GM12878 (cell line): ENCODE results near the gene TMED6. TPM values are rescaled to one million over a fixed set of nuclear protein-coding genes. Genes with fewer than 3 reads are reported as not detected.

Source experiments
- BACH1 ChIP-seq: fragments of 450-650 bp; IDR thresholded peaks from 2 replicates; pipeline ENCODE4 v1.6.1; 2017; ENCODE audit warnings: mild to moderate bottlenecking, borderline replicate concordance
- BMI1 ChIP-seq: fragments of 450-650 bp; IDR thresholded peaks from 2 replicates; pipeline ENCODE4 v1.6.1; 2016; ENCODE audit warnings: mild to moderate bottlenecking, moderate library complexity, borderline replicate concordance
- CBX3 ChIP-seq: fragments of 200-600 bp; sonication (generic); IDR thresholded peaks from 2 replicates; pipeline ENCODE4 v1.6.1; 2016; ENCODE audit warnings: low read depth, borderline replicate concordance
- CEBPB ChIP-seq, 2 experiments: fragments of 150-350 bp in 1 of 2; IDR thresholded peaks; 2 replicates each; pipeline ENCODE4 v1.6.1; 2012 to 2014; ENCODE audit warnings: low read depth in 2 of 2, low read length in 2 of 2, borderline replicate concordance in 1 of 2, inconsistent platforms in 1 of 2
- EZH2 ChIP-seq: IDR thresholded peaks from 2 replicates; pipeline ENCODE4 v1.6.1; 2012; ENCODE audit warnings: low read depth, mild to moderate bottlenecking, control low read depth, inconsistent platforms, low read length, borderline replicate concordance; ENCODE audit not compliant: control insufficient read depth
- GATAD2B ChIP-seq: fragments of 450-650 bp; conservative IDR thresholded peaks from 2 replicates; pipeline ENCODE4 v1.6.1; 2017; ENCODE audit warnings: low read depth, mild to moderate bottlenecking, moderate library complexity
- IKZF1 ChIP-seq: fragments of 450-650 bp; conservative IDR thresholded peaks from 2 replicates; pipeline ENCODE4 v1.6.1; 2017; ENCODE audit warnings: antibody characterized with exemption, mild to moderate bottlenecking
- MEF2B ChIP-seq: fragments of 450-650 bp; IDR thresholded peaks from 2 replicates; pipeline ENCODE4 v1.6.1; 2018; ENCODE audit warnings: mild to moderate bottlenecking, moderate library complexity; ENCODE audit not compliant: partially characterized antibody, poor library complexity, severe bottlenecking
- NFYB ChIP-seq: IDR thresholded peaks from 2 replicates; pipeline ENCODE4 v1.6.1; 2011; ENCODE audit warnings: low read depth, mild to moderate bottlenecking, low read length, improper control_type of control experiment, moderate library complexity; ENCODE audit not compliant: insufficient read depth
- NR2F1 ChIP-seq: fragments of 450-650 bp; conservative IDR thresholded peaks from 2 replicates; pipeline ENCODE4 v1.6.1; 2017; ENCODE audit warnings: mild to moderate bottlenecking
- PML ChIP-seq: IDR thresholded peaks from 2 replicates; pipeline ENCODE4 v1.6.1; 2012; ENCODE audit warnings: low read length, inconsistent platforms
- POLR2AphosphoS2 ChIP-seq: IDR thresholded peaks from 2 replicates; pipeline ENCODE4 v1.6.1; 2011; ENCODE audit warnings: low read depth, mild to moderate bottlenecking, low read length, improper control_type of control experiment, moderate library complexity
- POLR2AphosphoS5 ChIP-seq: IDR thresholded peaks from 2 replicates; pipeline ENCODE4 v1.6.1; 2011; ENCODE audit warnings: mild to moderate bottlenecking, low read length, inconsistent platforms
- SUPT20H ChIP-seq: IDR thresholded peaks from 2 replicates; pipeline ENCODE4 v1.6.1; 2011; ENCODE audit warnings: low read depth, mild to moderate bottlenecking, low read length, moderate library complexity, borderline replicate concordance; ENCODE audit not compliant: control insufficient read depth
- TARDBP ChIP-seq: IDR thresholded peaks from 2 replicates; pipeline ENCODE4 v1.6.1; 2016; ENCODE audit warnings: borderline replicate concordance
- TCF7 ChIP-seq: IDR thresholded peaks from 2 replicates; pipeline ENCODE4 v1.6.1; 2014; ENCODE audit warnings: antibody characterized with exemption, borderline replicate concordance
- ZNF217 ChIP-seq: fragments of 450-650 bp; IDR thresholded peaks from 2 replicates; pipeline ENCODE4 v1.6.1; 2017; ENCODE audit warnings: antibody characterized with exemption, mild to moderate bottlenecking
- ZNF24 ChIP-seq: fragments of 450-650 bp; IDR thresholded peaks from 2 replicates; pipeline ENCODE4 v1.6.1; 2017; ENCODE audit warnings: antibody characterized with exemption, mild to moderate bottlenecking
- polyA plus RNA-seq, 11 experiments: library from polyadenylated mRNA; depleted of rRNA in 4 of 11; unstranded in 6 of 11; stranded (reverse) in 5 of 11; fragments of >200 nt; fragmentation: Nextera tagmentation in 4 of 11; fragmentation: Illumina TruSeq in 1 of 11; extraction: Ambion mirVana in 4 of 11; extraction: Trizol in 1 of 11; gene quantifications; 1 replicate in 1 of 11; 2 replicates in 10 of 11; pipeline versions ENCODE4 v1.2.1 to v1.2.3, GENCODE V29; 2011 to 2016; ENCODE audit warnings: inconsistent platforms in 2 of 11, missing spikeins in 2 of 11, low read depth in 1 of 11
- total RNA-seq, 4 experiments: library from RNA; depleted of rRNA in 3 of 4; stranded (reverse); fragments of >200 nt in 3 of 4; fragmentation: Illumina TruSeq in 1 of 4; extraction: Trizol in 1 of 4; gene quantifications; 2 replicates each; pipeline versions ENCODE4 v1.2.1 to v1.2.3, GENCODE V29; 2013 to 2021
- TF ChIP-seq, protein P1 (sequence below): fragments of 450-650 bp; IDR thresholded peaks from 2 replicates; pipeline ENCODE4 v1.6.1; 2017; ENCODE audit warnings: low read depth, mild to moderate bottlenecking, moderate library complexity
- TF ChIP-seq, protein P2 (sequence below): IDR thresholded peaks from 2 replicates; pipeline ENCODE4 v1.6.1; 2012; ENCODE audit warnings: mild to moderate bottlenecking, low read depth, low read length
- TF ChIP-seq, protein P3 (sequence below): fragments of 450-650 bp; IDR thresholded peaks from 2 replicates; pipeline ENCODE4 v1.6.1; 2017; ENCODE audit warnings: mild to moderate bottlenecking, moderate library complexity

The TMED6 gene
- total and polyA plus RNA-seq, 10 of the 15 experiments (the other 5 are each of a cell fraction or from before 2014, with no cell fraction given): 0.27 to 1.7 (median 0.78) TPM

DNA sequence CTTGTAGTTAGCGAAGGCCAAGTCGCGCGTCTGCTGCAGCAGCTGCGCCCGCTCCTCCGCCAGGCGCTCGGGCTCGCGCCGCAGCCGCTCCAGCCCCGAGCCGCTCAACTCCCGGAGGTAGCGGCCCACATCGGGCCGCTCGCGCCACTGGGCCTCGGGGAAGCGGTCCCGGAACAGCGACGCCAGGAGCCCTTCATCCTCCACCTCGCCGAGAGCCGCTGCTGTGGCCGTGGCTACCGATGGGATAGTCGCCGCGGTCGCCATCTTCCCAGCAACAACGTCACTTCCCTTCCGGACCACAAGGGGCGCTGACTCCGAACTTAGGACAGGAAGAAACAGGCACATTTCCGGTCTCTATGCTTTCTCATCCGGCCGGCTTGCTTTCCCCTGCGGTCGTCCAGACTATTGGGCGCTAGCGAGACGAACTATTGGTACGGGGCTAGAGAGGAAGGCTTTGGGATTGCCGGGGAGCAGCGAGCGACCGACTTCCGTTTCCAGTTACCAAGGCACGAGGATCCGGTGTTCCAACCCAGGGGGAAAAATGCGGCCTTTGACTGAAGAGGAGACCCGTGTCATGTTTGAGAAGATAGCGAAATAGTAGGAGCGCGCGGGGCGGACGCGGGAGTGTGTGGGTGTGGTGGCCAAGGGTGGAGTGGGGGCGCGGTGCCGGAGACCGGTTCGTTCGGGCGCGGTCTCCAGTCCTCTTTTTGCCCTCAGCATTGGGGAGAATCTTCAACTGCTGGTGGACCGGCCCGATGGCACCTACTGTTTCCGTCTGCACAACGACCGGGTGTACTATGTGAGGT, 12.1 kb downstream of the TMED6 start, which contains the start of the genes COG8 and NIP7 (continued):
- TF ChIP-seq EZH2: no peak
- peak; percentile 58; the same call in 1 of the 2 replicates for TF ChIP-seq POLR2AphosphoS2
- peak; percentile 11 for TF ChIP-seq MEF2B
- TF ChIP-seq CBX3: no peak
- TF ChIP-seq, protein P1, sequence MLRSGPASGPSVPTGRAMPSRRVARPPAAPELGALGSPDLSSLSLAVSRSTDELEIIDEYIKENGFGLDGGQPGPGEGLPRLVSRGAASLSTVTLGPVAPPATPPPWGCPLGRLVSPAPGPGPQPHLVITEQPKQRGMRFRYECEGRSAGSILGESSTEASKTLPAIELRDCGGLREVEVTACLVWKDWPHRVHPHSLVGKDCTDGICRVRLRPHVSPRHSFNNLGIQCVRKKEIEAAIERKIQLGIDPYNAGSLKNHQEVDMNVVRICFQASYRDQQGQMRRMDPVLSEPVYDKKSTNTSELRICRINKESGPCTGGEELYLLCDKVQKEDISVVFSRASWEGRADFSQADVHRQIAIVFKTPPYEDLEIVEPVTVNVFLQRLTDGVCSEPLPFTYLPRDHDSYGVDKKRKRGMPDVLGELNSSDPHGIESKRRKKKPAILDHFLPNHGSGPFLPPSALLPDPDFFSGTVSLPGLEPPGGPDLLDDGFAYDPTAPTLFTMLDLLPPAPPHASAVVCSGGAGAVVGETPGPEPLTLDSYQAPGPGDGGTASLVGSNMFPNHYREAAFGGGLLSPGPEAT: peak; percentile 87
- TF ChIP-seq CEBPB (IDR thresholded peaks at IDR 0.05; ENCODE audit: borderline replicate concordance in 1 of 2, low read depth in 2 of 2, low read length in 2 of 2): no peak
- peak; percentile 86 for TF ChIP-seq TARDBP
- TF ChIP-seq NFYB: peak; percentile 78
- TF ChIP-seq BACH1: no peak
- peak; percentile 90; the same call in 1 of the 2 replicates for TF ChIP-seq POLR2AphosphoS5
- TF ChIP-seq ZNF217: no peak
- TF ChIP-seq SUPT20H: no peak
- TF ChIP-seq ZNF24: 0 out of 2 replicates have a peak, but pooled peaks have one; percentile 43
- TF ChIP-seq, protein P2, sequence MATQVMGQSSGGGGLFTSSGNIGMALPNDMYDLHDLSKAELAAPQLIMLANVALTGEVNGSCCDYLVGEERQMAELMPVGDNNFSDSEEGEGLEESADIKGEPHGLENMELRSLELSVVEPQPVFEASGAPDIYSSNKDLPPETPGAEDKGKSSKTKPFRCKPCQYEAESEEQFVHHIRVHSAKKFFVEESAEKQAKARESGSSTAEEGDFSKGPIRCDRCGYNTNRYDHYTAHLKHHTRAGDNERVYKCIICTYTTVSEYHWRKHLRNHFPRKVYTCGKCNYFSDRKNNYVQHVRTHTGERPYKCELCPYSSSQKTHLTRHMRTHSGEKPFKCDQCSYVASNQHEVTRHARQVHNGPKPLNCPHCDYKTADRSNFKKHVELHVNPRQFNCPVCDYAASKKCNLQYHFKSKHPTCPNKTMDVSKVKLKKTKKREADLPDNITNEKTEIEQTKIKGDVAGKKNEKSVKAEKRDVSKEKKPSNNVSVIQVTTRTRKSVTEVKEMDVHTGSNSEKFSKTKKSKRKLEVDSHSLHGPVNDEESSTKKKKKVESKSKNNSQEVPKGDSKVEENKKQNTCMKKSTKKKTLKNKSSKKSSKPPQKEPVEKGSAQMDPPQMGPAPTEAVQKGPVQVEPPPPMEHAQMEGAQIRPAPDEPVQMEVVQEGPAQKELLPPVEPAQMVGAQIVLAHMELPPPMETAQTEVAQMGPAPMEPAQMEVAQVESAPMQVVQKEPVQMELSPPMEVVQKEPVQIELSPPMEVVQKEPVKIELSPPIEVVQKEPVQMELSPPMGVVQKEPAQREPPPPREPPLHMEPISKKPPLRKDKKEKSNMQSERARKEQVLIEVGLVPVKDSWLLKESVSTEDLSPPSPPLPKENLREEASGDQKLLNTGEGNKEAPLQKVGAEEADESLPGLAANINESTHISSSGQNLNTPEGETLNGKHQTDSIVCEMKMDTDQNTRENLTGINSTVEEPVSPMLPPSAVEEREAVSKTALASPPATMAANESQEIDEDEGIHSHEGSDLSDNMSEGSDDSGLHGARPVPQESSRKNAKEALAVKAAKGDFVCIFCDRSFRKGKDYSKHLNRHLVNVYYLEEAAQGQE: no peak
- TF ChIP-seq IKZF1: peak; percentile 89
- TF ChIP-seq TCF7: peak; percentile 23; the same call in 1 of the 2 replicates
- TF ChIP-seq, protein P3, sequence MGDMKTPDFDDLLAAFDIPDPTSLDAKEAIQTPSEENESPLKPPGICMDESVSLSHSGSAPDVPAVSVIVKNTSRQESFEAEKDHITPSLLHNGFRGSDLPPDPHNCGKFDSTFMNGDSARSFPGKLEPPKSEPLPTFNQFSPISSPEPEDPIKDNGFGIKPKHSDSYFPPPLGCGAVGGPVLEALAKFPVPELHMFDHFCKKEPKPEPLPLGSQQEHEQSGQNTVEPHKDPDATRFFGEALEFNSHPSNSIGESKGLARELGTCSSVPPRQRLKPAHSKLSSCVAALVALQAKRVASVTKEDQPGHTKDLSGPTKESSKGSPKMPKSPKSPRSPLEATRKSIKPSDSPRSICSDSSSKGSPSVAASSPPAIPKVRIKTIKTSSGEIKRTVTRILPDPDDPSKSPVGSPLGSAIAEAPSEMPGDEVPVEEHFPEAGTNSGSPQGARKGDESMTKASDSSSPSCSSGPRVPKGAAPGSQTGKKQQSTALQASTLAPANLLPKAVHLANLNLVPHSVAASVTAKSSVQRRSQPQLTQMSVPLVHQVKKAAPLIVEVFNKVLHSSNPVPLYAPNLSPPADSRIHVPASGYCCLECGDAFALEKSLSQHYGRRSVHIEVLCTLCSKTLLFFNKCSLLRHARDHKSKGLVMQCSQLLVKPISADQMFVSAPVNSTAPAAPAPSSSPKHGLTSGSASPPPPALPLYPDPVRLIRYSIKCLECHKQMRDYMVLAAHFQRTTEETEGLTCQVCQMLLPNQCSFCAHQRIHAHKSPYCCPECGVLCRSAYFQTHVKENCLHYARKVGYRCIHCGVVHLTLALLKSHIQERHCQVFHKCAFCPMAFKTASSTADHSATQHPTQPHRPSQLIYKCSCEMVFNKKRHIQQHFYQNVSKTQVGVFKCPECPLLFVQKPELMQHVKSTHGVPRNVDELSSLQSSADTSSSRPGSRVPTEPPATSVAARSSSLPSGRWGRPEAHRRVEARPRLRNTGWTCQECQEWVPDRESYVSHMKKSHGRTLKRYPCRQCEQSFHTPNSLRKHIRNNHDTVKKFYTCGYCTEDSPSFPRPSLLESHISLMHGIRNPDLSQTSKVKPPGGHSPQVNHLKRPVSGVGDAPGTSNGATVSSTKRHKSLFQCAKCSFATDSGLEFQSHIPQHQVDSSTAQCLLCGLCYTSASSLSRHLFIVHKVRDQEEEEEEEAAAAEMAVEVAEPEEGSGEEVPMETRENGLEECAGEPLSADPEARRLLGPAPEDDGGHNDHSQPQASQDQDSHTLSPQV: 0 out of 2 replicates have a peak, but pooled peaks have one; percentile 13
- TF ChIP-seq BMI1: no peak
- peak; percentile 56 for TF ChIP-seq NR2F1
- TF ChIP-seq PML: peak; percentile 93
- peak; percentile 49 for TF ChIP-seq GATAD2B
